Vagina (tissue), 2 donors: ENCODE results near the gene CPT1B. TPM values are rescaled to one million over a fixed set of nuclear protein-coding genes. Genes with fewer than 3 reads are reported as not detected.
"Not testable (repeated sequence)": the region's sequence is repeated elsewhere in the genome, so short reads cannot be mapped to it uniquely, and the experiment has no call there.

Source experiments
- DNase-seq, 2 donors: peaks; one replicate each; pipeline ENCODE4 v3.0.0-alpha.2; 2017; ENCODE audit errors: extremely low spot score in 2 of 2
- H3K27ac ChIP-seq: fragments of 200-600 bp; sonication (generic); one replicate; pipeline ENCODE4 v1.5.1; 2019
- H3K27me3 ChIP-seq: fragments of 200-600 bp; sonication (generic); one replicate; pipeline ENCODE4 v1.5.1; 2019
- H3K36me3 ChIP-seq, 2 donors: fragments of 200-600 bp; sonication (generic); one replicate each; pipeline ENCODE4 v1.5.1; 2017 to 2019
- H3K4me1 ChIP-seq: fragments of 200-600 bp; sonication (generic); one replicate; pipeline ENCODE4 v1.5.1; 2019
- H3K4me3 ChIP-seq, 2 donors: fragments of 200-600 bp; sonication (generic); 1 replicate in 1 of 2; 2 replicates in 1 of 2; pipeline ENCODE4 v1.5.1; 2016 to 2019
- H3K9me3 ChIP-seq: fragments of 200-600 bp; sonication (generic); one replicate; pipeline ENCODE4 v1.5.1; 2019
- POLR2A ChIP-seq, 2 donors: fragments of 450-650 bp; IDR thresholded peaks; one replicate each; pipeline ENCODE4 v1.6.1; 2017; ENCODE audit warnings: antibody characterized with exemption in 2 of 2, mild to moderate bottlenecking in 2 of 2, moderate library complexity in 2 of 2
- POLR2AphosphoS5 ChIP-seq, 2 donors: sonication (generic); formaldehyde crosslinking; IDR thresholded peaks; one replicate each; pipeline ENCODE4 v1.9.0; 2017; ENCODE audit warnings: antibody characterized with exemption in 2 of 2, mild to moderate bottlenecking in 2 of 2, low read depth in 1 of 2; ENCODE audit not compliant: insufficient read depth in 1 of 2
- intact Hi-C: fragments of 100-400 bp; cut with DNase I; formaldehyde crosslinking; loops from one replicate; pipeline ENCODE4 v1.15.1; 2023
- total RNA-seq: library from RNA; depleted of rRNA; stranded (reverse); fragments of >200 nt; gene quantifications from one replicate; pipeline ENCODE4 v1.2.3, GENCODE V29; 2016
- TF ChIP-seq, protein P1 (sequence below), 3 experiments: fragments of 450-650 bp in 2 of 3; fragments of 200-600 bp in 1 of 3; sonication (generic) in 1 of 3; IDR thresholded peaks; one replicate each; pipeline ENCODE4 v1.5.1; 2017 to 2019; ENCODE audit warnings: antibody characterized with exemption in 3 of 3, mild to moderate bottlenecking in 2 of 3, moderate library complexity in 2 of 3

The CPT1B gene
- total RNA-seq, 1 donor from 2014 or later: 29.2 TPM

DNA sequence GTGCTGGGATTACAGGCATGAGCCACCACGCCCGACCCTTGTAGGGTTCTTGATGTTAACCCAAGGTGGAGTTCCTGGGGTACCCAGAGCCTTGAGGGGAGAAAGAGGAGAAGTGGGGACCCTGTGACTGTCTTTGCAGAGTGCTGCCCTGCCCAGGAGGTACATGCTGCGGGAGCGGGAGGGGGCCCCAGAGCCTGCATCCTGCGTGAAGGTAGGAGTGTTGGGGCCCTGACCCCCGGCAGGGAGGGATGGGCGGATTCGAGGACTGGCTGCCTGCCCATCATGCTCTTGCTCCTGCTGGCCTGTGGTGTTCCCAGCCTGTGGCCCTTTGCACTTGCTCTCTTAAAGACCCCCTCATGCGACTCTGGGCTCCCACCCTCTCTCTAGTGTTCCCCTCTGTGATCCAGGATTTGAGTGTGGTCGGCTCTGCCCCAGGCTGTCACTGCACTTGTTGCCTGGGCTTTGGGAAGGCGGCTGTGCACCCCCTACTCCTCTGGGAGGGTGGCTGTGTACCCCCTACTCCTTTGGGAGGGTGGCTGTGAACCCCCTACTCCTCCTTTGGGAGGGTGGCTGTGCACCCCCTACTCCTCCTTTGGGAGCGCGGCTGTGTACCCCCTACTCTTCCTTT is 57.3 kb downstream of the CPT1B start:
- Histone ChIP-seq H3K36me3 (peaks cover 0 to 71% of the 10 kb centered on the region in 2 donors), H3K4me3 (no peak overlapping the region), H3K9me3 (no peaks in the 10 kb centered on the region), H3K27me3 (no peaks in the 10 kb centered on the region), H3K4me1 (peaks cover 19% of the 10 kb centered on the region), H3K27ac (no peak overlapping the region)
- intact Hi-C loops: loop anchor here (10.0 kb wide), 1 partner anchor 256 kb away; the partner anchor contains the start of gene MAPK12
- TF ChIP-seq POLR2AphosphoS5 (IDR thresholded peaks at IDR 0.05; ENCODE audit: insufficient read depth in 1 of 2, low read depth in 1 of 2) (no peak), POLR2A (IDR thresholded peaks at IDR 0.05) (no peak)
- TF ChIP-seq, protein P1, sequence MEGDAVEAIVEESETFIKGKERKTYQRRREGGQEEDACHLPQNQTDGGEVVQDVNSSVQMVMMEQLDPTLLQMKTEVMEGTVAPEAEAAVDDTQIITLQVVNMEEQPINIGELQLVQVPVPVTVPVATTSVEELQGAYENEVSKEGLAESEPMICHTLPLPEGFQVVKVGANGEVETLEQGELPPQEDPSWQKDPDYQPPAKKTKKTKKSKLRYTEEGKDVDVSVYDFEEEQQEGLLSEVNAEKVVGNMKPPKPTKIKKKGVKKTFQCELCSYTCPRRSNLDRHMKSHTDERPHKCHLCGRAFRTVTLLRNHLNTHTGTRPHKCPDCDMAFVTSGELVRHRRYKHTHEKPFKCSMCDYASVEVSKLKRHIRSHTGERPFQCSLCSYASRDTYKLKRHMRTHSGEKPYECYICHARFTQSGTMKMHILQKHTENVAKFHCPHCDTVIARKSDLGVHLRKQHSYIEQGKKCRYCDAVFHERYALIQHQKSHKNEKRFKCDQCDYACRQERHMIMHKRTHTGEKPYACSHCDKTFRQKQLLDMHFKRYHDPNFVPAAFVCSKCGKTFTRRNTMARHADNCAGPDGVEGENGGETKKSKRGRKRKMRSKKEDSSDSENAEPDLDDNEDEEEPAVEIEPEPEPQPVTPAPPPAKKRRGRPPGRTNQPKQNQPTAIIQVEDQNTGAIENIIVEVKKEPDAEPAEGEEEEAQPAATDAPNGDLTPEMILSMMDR (IDR thresholded peaks at IDR 0.05): no peak
- peak in 1 of 2 donors; percentile 93 for DNase-seq

DNA sequence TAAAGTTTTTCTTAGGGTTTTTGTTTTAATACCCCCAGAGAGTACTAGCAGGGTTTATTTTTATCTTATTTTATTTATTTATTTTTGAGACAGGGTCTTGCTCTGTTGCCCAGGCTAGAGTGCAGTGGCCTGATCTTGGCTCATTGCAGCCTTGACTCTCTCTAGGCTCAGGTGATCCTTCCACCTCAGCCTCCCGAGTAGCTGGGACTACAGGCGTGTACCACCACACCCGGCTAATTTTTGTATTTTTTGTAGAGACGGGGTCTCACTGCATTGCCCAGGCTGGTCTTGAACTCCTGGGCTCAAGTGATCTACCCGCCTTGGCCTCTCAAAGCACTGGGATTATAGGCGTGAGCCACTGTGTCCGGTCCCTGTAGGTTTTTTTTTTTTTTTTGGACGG is 58.0 kb downstream of the CPT1B start:
- Histone ChIP-seq H3K36me3 (peaks cover 0 to 71% of the 10 kb centered on the region in 2 donors), H3K4me1 (peaks cover 19% of the 10 kb centered on the region)
- intact Hi-C loops: loop anchor here (10.0 kb wide), 1 partner anchor 255 kb away; the partner anchor contains the start of gene MAPK12
- not testable (repeated sequence) for H3K9me3 ChIP-seq, H3K4me3 ChIP-seq, DNase-seq, H3K27ac ChIP-seq, H3K27me3 ChIP-seq

DNA sequence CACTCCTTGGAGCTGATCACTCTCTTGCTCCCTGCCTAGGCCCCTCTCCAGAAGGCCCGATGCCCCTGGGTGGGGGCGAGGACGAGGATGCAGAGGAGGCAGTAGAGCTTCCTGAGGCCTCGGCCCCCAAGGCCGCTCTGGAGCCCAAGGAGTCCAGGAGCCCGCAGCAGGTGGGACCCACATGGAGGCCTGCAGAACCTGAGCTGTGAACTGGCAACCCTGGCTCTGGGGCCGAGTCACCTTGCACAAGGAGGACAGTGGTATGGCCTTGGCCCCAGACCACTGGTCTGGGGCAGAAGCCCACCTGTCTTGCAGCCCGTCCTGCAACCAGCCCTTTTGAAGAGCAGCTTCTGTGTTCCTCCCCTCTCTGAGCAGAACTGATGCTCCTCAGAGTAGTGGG is 59.1 kb downstream of the CPT1B start:
- H3K9me3 ChIP-seq: no peaks in the 10 kb centered on the region
- peaks cover 9% of the 10 kb centered on the region for H3K4me1 ChIP-seq
- H3K27ac ChIP-seq: no peak overlapping the region
- H3K4me3 ChIP-seq: no peak overlapping the region
- intact Hi-C loops: no loop called here
- TF ChIP-seq POLR2AphosphoS5 (IDR thresholded peaks at IDR 0.05; ENCODE audit: insufficient read depth in 1 of 2, low read depth in 1 of 2): no peak
- TF ChIP-seq, protein P1 (IDR thresholded peaks at IDR 0.05): no peak
- no peak for TF ChIP-seq POLR2A (IDR thresholded peaks at IDR 0.05)
- no peaks in the 10 kb centered on the region for H3K27me3 ChIP-seq
- no peak for DNase-seq
- peaks cover 0 to 71% of the 10 kb centered on the region in 2 donors for H3K36me3 ChIP-seq

Other genes starting within 250 kb of the CPT1B start
- gene PPP6R2, start 235.1 kb downstream of the CPT1B start, total RNA-seq: 49.1 TPM
- gene SBF1, start 103.4 kb downstream of the CPT1B start, total RNA-seq: 37.3 TPM
- not detected for gene ADM2, start 96.9 kb downstream of the CPT1B start, total RNA-seq
- not detected for gene MIOX, start 91.6 kb downstream of the CPT1B start, total RNA-seq
- gene LMF2, start 70.7 kb downstream of the CPT1B start, total RNA-seq: 57.0 TPM
- gene NCAPH2, start 70.2 kb downstream of the CPT1B start, total RNA-seq: 45.7 TPM
- gene SCO2, start 52.8 kb downstream of the CPT1B start, total RNA-seq: 25.0 TPM
- gene TYMP, start 48.4 kb downstream of the CPT1B start, total RNA-seq: 82.0 TPM
- gene KLHDC7B, start 32.5 kb downstream of the CPT1B start, total RNA-seq: 0.49 TPM
- gene SYCE3, start 15.5 kb downstream of the CPT1B start, total RNA-seq: not detected
- gene CHKB, start 4.4 kb upstream of the CPT1B start, total RNA-seq: 51.6 TPM
- 3.2 TPM for gene MAPK8IP2, start 22.4 kb upstream of the CPT1B start, total RNA-seq
- gene ARSA, start 49.7 kb upstream of the CPT1B start, total RNA-seq: 44.2 TPM
- gene SHANK3, start 94.4 kb upstream of the CPT1B start, total RNA-seq: 20.4 TPM
- gene ACR, start 159.8 kb upstream of the CPT1B start, total RNA-seq: not detected
- 28.2 TPM for gene RABL2B, start 205.2 kb upstream of the CPT1B start, total RNA-seq